Mesenchymal stem cell (in vitro differentiated cells and primary cell): ENCODE results near the gene UXS1.

ENCODE experiments used
- DNase-seq: peaks from one replicate; pipeline ENCODE4 v3.0.0-alpha.2; 2013
- H2AFZ ChIP-seq: one replicate; pipeline ENCODE4 v1.6.1; 2013; ENCODE audit warnings: low read depth, mild to moderate bottlenecking, control low read depth, inconsistent platforms, low read length, moderate library complexity
- H2AK5ac ChIP-seq: 2 replicates; pipeline ENCODE4 v1.6.1; 2013; ENCODE audit warnings: low read length, moderate library complexity, mild to moderate bottlenecking, inconsistent platforms; ENCODE audit not compliant: severe bottlenecking
- H2BK120ac ChIP-seq: one replicate; pipeline ENCODE4 v1.6.1; 2013; ENCODE audit warnings: low read depth, mild to moderate bottlenecking, inconsistent platforms, low read length, moderate library complexity
- H2BK12ac ChIP-seq, 2 experiments: one replicate each; pipeline ENCODE4 v1.6.1; 2013; ENCODE audit warnings: inconsistent platforms in 2 of 2, low read length in 2 of 2, mild to moderate bottlenecking in 2 of 2, moderate library complexity in 2 of 2, control low read depth in 1 of 2
- H2BK15ac ChIP-seq: one replicate; pipeline ENCODE4 v1.6.1; 2013; ENCODE audit warnings: mild to moderate bottlenecking, low read depth, inconsistent platforms; ENCODE audit not compliant: poor library complexity, severe bottlenecking
- H2BK5ac ChIP-seq: 2 replicates; pipeline ENCODE4 v1.6.1; 2013; ENCODE audit warnings: low read depth, mild to moderate bottlenecking, low read length, control low read depth, inconsistent platforms; ENCODE audit not compliant: poor library complexity, severe bottlenecking
- H3K14ac ChIP-seq, 2 experiments: one replicate each; pipeline ENCODE4 v1.6.1; 2013; ENCODE audit warnings: inconsistent platforms in 2 of 2, low read length in 2 of 2, control low read depth in 1 of 2, mild to moderate bottlenecking in 1 of 2, moderate library complexity in 1 of 2
- H3K18ac ChIP-seq, 2 experiments: one replicate each; pipeline ENCODE4 v1.6.1; 2013; ENCODE audit warnings: inconsistent platforms in 2 of 2, low read length in 2 of 2, control low read depth in 1 of 2, low read depth in 1 of 2, mild to moderate bottlenecking in 1 of 2
- H3K23ac ChIP-seq, 2 experiments: one replicate each; pipeline ENCODE4 v1.6.1; 2013; ENCODE audit warnings: inconsistent platforms in 2 of 2, low read length in 2 of 2, mild to moderate bottlenecking in 2 of 2, moderate library complexity in 2 of 2, control low read depth in 1 of 2
- H3K27ac ChIP-seq: 2 replicates; pipeline ENCODE4 v1.5.1; 2013; ENCODE audit warnings: mild to moderate bottlenecking, moderate library complexity, low read length, control low read depth, inconsistent platforms; ENCODE audit not compliant: poor library complexity, severe bottlenecking
- H3K27me3 ChIP-seq, 2 experiments: 2 replicates each; pipeline versions ENCODE4 v1.6.1 to v1.7.0; 2013; ENCODE audit warnings: low read length in 2 of 2, mild to moderate bottlenecking in 2 of 2, moderate library complexity in 2 of 2, control low read depth in 1 of 2, inconsistent platforms in 1 of 2; ENCODE audit not compliant: control insufficient read depth in 1 of 2, insufficient read depth in 1 of 2
- H3K36me3 ChIP-seq, 2 experiments: 2 replicates each; pipeline versions ENCODE4 v1.6.1 to v1.7.0; 2013; ENCODE audit warnings: low read length in 2 of 2, control low read depth in 1 of 2, inconsistent platforms in 1 of 2, low read depth in 1 of 2, mild to moderate bottlenecking in 1 of 2; ENCODE audit not compliant: insufficient read depth in 2 of 2, control insufficient read depth in 1 of 2
- H3K4ac ChIP-seq, 2 experiments: one replicate each; pipeline ENCODE4 v1.6.1; 2013; ENCODE audit warnings: inconsistent platforms in 2 of 2, low read length in 2 of 2, mild to moderate bottlenecking in 2 of 2, moderate library complexity in 2 of 2, control low read depth in 1 of 2, low read depth in 1 of 2
- H3K4me1 ChIP-seq: 2 replicates; pipeline ENCODE4 v1.6.1; 2013; ENCODE audit warnings: low read depth, low read length, control low read depth; ENCODE audit not compliant: control insufficient read depth, insufficient read depth
- H3K4me2 ChIP-seq: 2 replicates; pipeline ENCODE4 v1.6.1; 2013; ENCODE audit warnings: low read length, mild to moderate bottlenecking, inconsistent platforms; ENCODE audit not compliant: poor library complexity, severe bottlenecking
- H3K4me3 ChIP-seq, 2 experiments: 2 replicates each; pipeline versions ENCODE4 v1.5.1 to v1.7.0; 2013; ENCODE audit warnings: low read length in 2 of 2, mild to moderate bottlenecking in 2 of 2, control low read depth in 1 of 2, low read depth in 1 of 2; ENCODE audit not compliant: insufficient read depth in 1 of 2
- H3K79me1 ChIP-seq: replicated peaks from 2 replicates; pipeline ENCODE4 v1.6.1; 2013; ENCODE audit warnings: mild to moderate bottlenecking, control low read depth, low read length, inconsistent platforms; ENCODE audit not compliant: poor library complexity, severe bottlenecking
- H3K9ac ChIP-seq: 2 replicates; pipeline ENCODE4 v1.7.0; 2013; ENCODE audit warnings: mild to moderate bottlenecking, low read length, moderate library complexity
- H3K9me3 ChIP-seq: 2 replicates; pipeline ENCODE4 v1.7.0; 2013; ENCODE audit warnings: mild to moderate bottlenecking, low read length; ENCODE audit not compliant: control insufficient read depth
- H4K8ac ChIP-seq: one replicate; pipeline ENCODE4 v1.6.1; 2013; ENCODE audit warnings: inconsistent platforms, mild to moderate bottlenecking, low read length, moderate library complexity
- H4K91ac ChIP-seq: one replicate; pipeline ENCODE4 v1.6.1; 2013; ENCODE audit warnings: mild to moderate bottlenecking, low read length, inconsistent platforms
- WGBS: methylation state at CpG from one replicate; pipeline ENCODE4 v1.1.7; 2013; ENCODE audit warnings: mixed read lengths; 5-methylcytosine and 5-hydroxymethylcytosine counted together

UXS1 gene

GRCh38 chr2:106104332-106105062 lies 89.6 kb downstream of the UXS1 start:
- H2BK5ac ChIP-seq, result no peak overlapping the region
- no peaks in the 10 kb centered on the region for H3K27me3 ChIP-seq
- no peak overlapping the region for H3K18ac ChIP-seq
- no peak overlapping the region for H3K4me2 ChIP-seq
- H3K36me3 ChIP-seq, result peaks cover 25 to 56% of the 10 kb centered on the region in 2 experiments
- H3K4ac ChIP-seq, result no peak overlapping the region
- H2AFZ ChIP-seq, result no peak overlapping the region
- no peak overlapping the region for H2BK120ac ChIP-seq
- no peak overlapping the region for H3K4me3 ChIP-seq
- no peak overlapping the region for H4K91ac ChIP-seq
- H4K8ac ChIP-seq, result no peak overlapping the region
- no peak overlapping the region for H3K9ac ChIP-seq
- H3K27ac ChIP-seq, result no peak overlapping the region
- H3K79me1 ChIP-seq, result peaks cover 10% of the 10 kb centered on the region
- no peaks in the 10 kb centered on the region for H3K9me3 ChIP-seq
- H3K4me1 ChIP-seq, result peaks cover 13% of the 10 kb centered on the region
- 66% methylated on average over 15 of the region's 16 CpGs for WGBS
- no peak overlapping the region for H3K14ac ChIP-seq
- no peak overlapping the region for H2AK5ac ChIP-seq
- peak; percentile 67 for DNase-seq
- no peak overlapping the region for H2BK15ac ChIP-seq
- no peak overlapping the region for H2BK12ac ChIP-seq
- no peak overlapping the region for H3K23ac ChIP-seq

- 98% methylated on average over 5 of the region's 5 CpGs for WGBS
These were observed 94.4 kb downstream of the UXS1 start for GRCh38 chr2:106099691-106100090.

GRCh38 chr2:106098664-106099063 lies 95.4 kb downstream of the UXS1 start:
- H4K8ac ChIP-seq, result no peak overlapping the region
- peaks cover 7% of the 10 kb centered on the region for H3K79me1 ChIP-seq
- no peak overlapping the region for H2BK120ac ChIP-seq
- no peaks in the 10 kb centered on the region for H3K9me3 ChIP-seq
- no peak overlapping the region for H3K4ac ChIP-seq
- 81% methylated on average over 9 of the region's 9 CpGs for WGBS
- H3K23ac ChIP-seq, result no peak overlapping the region
- H2BK5ac ChIP-seq, result no peak overlapping the region
- no peak for DNase-seq
- no peak overlapping the region for H4K91ac ChIP-seq
- H3K14ac ChIP-seq, result no peak overlapping the region
- H2BK12ac ChIP-seq, result no peak overlapping the region
- H3K4me2 ChIP-seq, result no peak overlapping the region
- H3K9ac ChIP-seq, result no peak overlapping the region
- H3K27me3 ChIP-seq, result no peaks in the 10 kb centered on the region
- H2BK15ac ChIP-seq, result no peak overlapping the region
- H2AK5ac ChIP-seq, result no peak overlapping the region
- H3K4me1 ChIP-seq, result no peaks in the 10 kb centered on the region
- H3K4me3 ChIP-seq, result no peak overlapping the region
- no peak overlapping the region for H3K18ac ChIP-seq
- peaks cover 47 to 65% of the 10 kb centered on the region in 2 experiments for H3K36me3 ChIP-seq
- H3K27ac ChIP-seq, result no peak overlapping the region
- no peak overlapping the region for H2AFZ ChIP-seq

More at GRCh38 chr2:106099691-106100090, 94.4 kb downstream of the UXS1 start:
- no peaks in the 10 kb centered on the region for H3K9me3 ChIP-seq
- no peak overlapping the region for H3K14ac ChIP-seq
- H3K18ac ChIP-seq, result no peak overlapping the region
- H3K4me2 ChIP-seq, result no peak overlapping the region
- no peak overlapping the region for H3K27ac ChIP-seq
- H2BK12ac ChIP-seq, result no peak overlapping the region
- H2AK5ac ChIP-seq, result no peak overlapping the region
- peaks cover 7% of the 10 kb centered on the region for H3K79me1 ChIP-seq
- no peak overlapping the region for H2BK120ac ChIP-seq
- peaks cover 39 to 60% of the 10 kb centered on the region in 2 experiments for H3K36me3 ChIP-seq
- no peak overlapping the region for H2BK15ac ChIP-seq
- H3K4me3 ChIP-seq, result no peak overlapping the region
- no peaks in the 10 kb centered on the region for H3K4me1 ChIP-seq
- H3K23ac ChIP-seq, result no peak overlapping the region
- H3K9ac ChIP-seq, result no peak overlapping the region
- H2BK5ac ChIP-seq, result no peak overlapping the region
- H4K8ac ChIP-seq, result no peak overlapping the region
- no peak overlapping the region for H2AFZ ChIP-seq
- no peaks in the 10 kb centered on the region for H3K27me3 ChIP-seq
- H4K91ac ChIP-seq, result no peak overlapping the region
- H3K4ac ChIP-seq, result no peak overlapping the region
- no peak for DNase-seq

GRCh38 chr2:106098081-106098480 lies 96.0 kb downstream of the UXS1 start:
- Histone ChIP-seq H2BK120ac (no peak overlapping the region), H4K91ac (no peak overlapping the region), H3K79me1 (peaks cover 5% of the 10 kb centered on the region), H2AFZ (no peak overlapping the region), H3K27me3 (no peaks in the 10 kb centered on the region), H3K18ac (no peak overlapping the region), H2BK5ac (no peak overlapping the region), H3K4me2 (no peak overlapping the region), H3K14ac (no peak overlapping the region), H3K23ac (no peak overlapping the region), H3K4me3 (no peak overlapping the region), H2BK12ac (no peak overlapping the region), H2AK5ac (no peak overlapping the region), H3K9me3 (no peaks in the 10 kb centered on the region), H3K9ac (no peak overlapping the region), H3K4me1 (no peaks in the 10 kb centered on the region), H2BK15ac (no peak overlapping the region), H4K8ac (no peak overlapping the region), H3K27ac (no peak overlapping the region), H3K36me3 (peaks cover 50 to 62% of the 10 kb centered on the region in 2 experiments), H3K4ac (no peak overlapping the region)
- WGBS, result 85% methylated on average over 3 of the region's 3 CpGs
- DNase-seq, result no peak
